Nephron progenitor cell (in vitro differentiated cells): ENCODE results near the gene ITPR1.

Source experiments
- DNase-seq: peaks from one replicate; pipeline ENCODE4 v3.0.0; 2021
- H3K27ac Mint-ChIP-seq: 2 replicates; pipeline ENCODE4 v1.8.0; 2021; ENCODE audit warnings: mild to moderate bottlenecking, moderate library complexity, mixed read lengths
- H3K27me3 Mint-ChIP-seq: 2 replicates; pipeline ENCODE4 v1.8.0; 2021; ENCODE audit warnings: mild to moderate bottlenecking, low read depth, mixed read lengths; ENCODE audit not compliant: poor library complexity
- H3K36me3 Mint-ChIP-seq: 2 replicates; pipeline ENCODE4 v1.8.0; 2021; ENCODE audit warnings: low read depth, mixed read lengths
- H3K4me1 Mint-ChIP-seq: 2 replicates; pipeline ENCODE4 v1.8.0; 2021; ENCODE audit warnings: mixed read lengths
- H3K4me3 Mint-ChIP-seq: 2 replicates; pipeline ENCODE4 v1.8.0; 2021; ENCODE audit warnings: mild to moderate bottlenecking, moderate library complexity, mixed read lengths
- H3K9me3 Mint-ChIP-seq: 2 replicates; pipeline ENCODE4 v1.8.0; 2021; ENCODE audit warnings: mild to moderate bottlenecking, moderate library complexity, mixed read lengths
- CTCF ChIP-seq: fragments of 200-600 bp; sonication (generic); IDR thresholded peaks from 2 replicates; pipeline ENCODE4 v1.5.0; 2021; ENCODE audit warnings: antibody characterized with exemption

The ITPR1 gene

DNA sequence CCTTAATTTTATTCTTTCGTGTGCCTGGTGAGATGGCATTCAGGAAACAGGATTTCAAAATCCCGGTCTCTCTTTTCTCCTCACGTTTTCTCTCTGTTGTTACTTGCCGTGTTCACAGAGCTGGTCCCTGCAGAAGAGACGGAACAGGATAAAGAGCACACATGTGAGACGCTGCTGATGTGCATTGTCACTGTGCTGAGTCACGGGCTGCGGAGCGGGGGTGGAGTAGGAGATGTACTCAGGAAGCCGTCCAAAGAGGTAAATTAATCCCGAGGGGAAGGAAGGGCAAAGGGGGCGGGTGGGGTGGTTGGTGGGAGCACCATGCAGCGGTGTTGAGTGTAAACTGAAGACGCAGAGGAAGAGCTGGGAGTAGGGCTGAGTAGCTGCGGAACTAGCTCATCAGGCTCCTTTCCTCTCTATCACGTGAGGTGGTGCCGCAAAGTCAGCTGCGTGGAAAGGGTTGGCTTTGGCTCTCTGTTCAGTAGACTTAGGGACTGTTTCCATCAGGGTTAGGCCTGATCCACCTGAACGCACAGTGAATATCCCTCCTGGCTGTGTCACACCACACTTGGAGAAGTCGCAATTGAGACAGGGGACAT, 321.3 kb downstream of the ITPR1 start:
- no peak overlapping the region for H3K4me3 Mint-ChIP-seq

GRCh38 chr3:4814904-4815574, 321.9 kb downstream of the ITPR1 start:
- peaks cover 55% of the 10 kb centered on the region for H3K9me3 Mint-ChIP-seq
- TF ChIP-seq CTCF: no peak
- no peak for DNase-seq
- H3K27ac Mint-ChIP-seq: peak overlapping the region; percentile 7
- peaks cover 97% of the 10 kb centered on the region for H3K36me3 Mint-ChIP-seq
- H3K4me1 Mint-ChIP-seq: peaks cover 17% of the 10 kb centered on the region
- no peak overlapping the region for H3K4me3 Mint-ChIP-seq
- H3K27me3 Mint-ChIP-seq: peaks cover 10% of the 10 kb centered on the region

More for the DNA sequence above, 321.3 kb downstream of the ITPR1 start:
- peaks cover 14% of the 10 kb centered on the region for H3K4me1 Mint-ChIP-seq
- DNase-seq: no peak
- H3K36me3 Mint-ChIP-seq: peaks cover 96% of the 10 kb centered on the region
- H3K9me3 Mint-ChIP-seq: peaks cover 55% of the 10 kb centered on the region
- H3K27ac Mint-ChIP-seq: peak overlapping the region; percentile 52
- TF ChIP-seq CTCF: no peak
- H3K27me3 Mint-ChIP-seq: peaks cover 10% of the 10 kb centered on the region

GRCh38 chr3:4816306-4816705, 323.2 kb downstream of the ITPR1 start:
- Mint-ChIP-seq H3K4me1 (peaks cover 19% of the 10 kb centered on the region), H3K9me3 (peaks cover 55% of the 10 kb centered on the region), H3K4me3 (no peak overlapping the region), H3K36me3 (peaks cover 97% of the 10 kb centered on the region), H3K27ac (peak overlapping the region; percentile 38), H3K27me3 (peaks cover 10% of the 10 kb centered on the region)
- no peak for TF ChIP-seq CTCF
- DNase-seq: no peak

GRCh38 chr3:4816718-4817117, 323.6 kb downstream of the ITPR1 start:
- Mint-ChIP-seq H3K36me3 (peaks cover 97% of the 10 kb centered on the region), H3K27me3 (peaks cover 10% of the 10 kb centered on the region), H3K4me1 (peaks cover 23% of the 10 kb centered on the region), H3K9me3 (peaks cover 55% of the 10 kb centered on the region), H3K27ac (no peak overlapping the region), H3K4me3 (no peak overlapping the region)
- DNase-seq: no peak
- no peak for TF ChIP-seq CTCF

DNA sequence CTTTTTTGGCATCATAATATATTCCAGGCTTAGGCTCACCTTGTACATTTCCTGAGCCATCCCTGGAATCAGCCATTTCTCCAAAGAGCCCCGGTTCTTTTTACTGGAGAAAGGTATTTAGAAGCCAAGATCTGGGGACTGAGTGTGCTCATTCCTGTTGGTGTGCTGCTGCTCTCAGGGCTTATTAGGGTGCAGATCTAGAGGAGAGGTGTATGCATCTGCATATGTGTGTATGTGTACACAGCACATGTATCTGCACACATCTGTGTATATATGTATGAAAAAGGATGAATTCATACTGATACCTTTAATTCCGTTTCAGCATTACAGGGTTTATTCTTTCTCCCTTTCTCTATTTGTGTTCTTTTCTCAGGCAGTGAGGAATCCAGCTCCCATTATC, 324.0 kb downstream of the ITPR1 start:
- Mint-ChIP-seq H3K9me3 (peaks cover 55% of the 10 kb centered on the region), H3K27ac (no peak overlapping the region), H3K27me3 (peaks cover 10% of the 10 kb centered on the region), H3K4me1 (peaks cover 23% of the 10 kb centered on the region), H3K36me3 (peaks cover 99% of the 10 kb centered on the region), H3K4me3 (no peak overlapping the region)
- no peak for DNase-seq
- TF ChIP-seq CTCF: no peak

DNA sequence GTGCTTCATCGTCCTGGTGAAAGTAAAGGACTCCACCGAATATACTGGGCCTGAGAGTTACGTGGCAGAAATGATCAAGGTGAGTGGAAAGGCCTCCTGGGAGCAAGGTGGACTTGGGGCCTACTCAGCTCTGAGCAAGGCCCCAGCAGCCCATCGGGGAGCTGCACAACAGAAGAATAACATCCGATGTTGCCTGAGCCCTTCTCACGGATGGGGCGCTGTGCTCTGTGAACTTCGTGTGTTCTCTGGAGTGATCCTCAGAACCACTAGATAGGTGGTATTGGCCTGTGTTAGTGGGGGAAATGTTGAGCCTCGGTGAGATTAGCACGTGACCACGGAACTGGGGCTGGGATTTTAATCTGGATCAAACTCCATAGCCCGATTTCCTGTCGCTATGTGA, 325.0 kb downstream of the ITPR1 start:
- Mint-ChIP-seq H3K27ac (peak overlapping the region; percentile 38), H3K36me3 (peaks cover 99% of the 10 kb centered on the region)

More for the DNA sequence above, 325.0 kb downstream of the ITPR1 start:
- peaks cover 55% of the 10 kb centered on the region for H3K9me3 Mint-ChIP-seq
- DNase-seq: no peak
- peaks cover 25% of the 10 kb centered on the region for H3K4me1 Mint-ChIP-seq
- H3K4me3 Mint-ChIP-seq: no peak overlapping the region
- no peak for TF ChIP-seq CTCF
- peaks cover 10% of the 10 kb centered on the region for H3K27me3 Mint-ChIP-seq
